SH-SY5Y (cell line): ENCODE results near the gene BCAT1.

ENCODE experiments used
- GATA2 ChIP-seq: IDR thresholded peaks from 2 replicates; pipeline ENCODE4 v1.6.1; 2011; ENCODE audit warnings: mild to moderate bottlenecking, low read depth, low read length
- GATA3 ChIP-seq: IDR thresholded peaks from 2 replicates; pipeline ENCODE4 v1.6.1; 2011; ENCODE audit warnings: low read depth, mild to moderate bottlenecking, low read length, moderate library complexity

DNA sequence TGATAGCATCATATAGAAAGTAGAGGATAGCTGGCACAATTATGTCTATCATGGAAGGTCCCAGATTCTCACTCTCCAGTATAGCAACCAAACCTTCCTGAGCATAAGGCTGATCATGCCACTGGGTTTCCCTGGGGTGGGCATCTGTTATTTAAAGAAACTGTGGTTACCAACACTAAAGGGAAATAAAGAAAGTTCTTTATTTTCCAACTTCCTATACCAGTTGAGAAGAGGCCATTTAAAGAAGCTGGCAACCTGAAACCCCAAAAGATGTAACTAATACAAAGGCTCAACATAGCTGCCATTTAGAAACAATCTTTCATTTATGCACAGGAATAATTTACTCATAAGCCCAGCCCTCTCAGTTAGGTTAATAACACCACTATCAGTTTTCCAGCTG, 3.1 kb downstream of the BCAT1 start:
- no peak for TF ChIP-seq GATA2
- TF ChIP-seq GATA3, result no peak
